Measurements from ENCODE around the gene ZNF644.
A peak's percentile ranks its signal among the peaks of the same experiment; 100 is the strongest.
"Not testable (repeated sequence)": the region's sequence is repeated elsewhere in the genome, so short reads cannot be mapped to it uniquely, and the experiment has no call there.

The ZNF644 gene

GRCh38 chr1:91021686-91022517 lies at the start of gene ZNF644:
Gene ZNF644 (minus strand): TSS chr1:91022035. CDS start chr1:90982353, 39,682 bp downstream.
- DNase-seq, result peak; percentile 90

GRCh38 chr1:91070298-91070697 lies 48.5 kb upstream of the ZNF644 start:
- DNase-seq, result no peak

GRCh38 chr1:91066538-91066937 lies 44.7 kb upstream of the ZNF644 start:
- DNase-seq, result no peak

- no peak for DNase-seq
Measured at GRCh38 chr1:91065337-91065736, 43.5 kb upstream of the ZNF644 start.

GRCh38 chr1:91063403-91063802 lies 41.6 kb upstream of the ZNF644 start:
- not testable (repeated sequence) for DNase-seq

- DNase-seq, result no peak
Measured at GRCh38 chr1:91059157-91059556, 37.3 kb upstream of the ZNF644 start.

- no peak for DNase-seq
Measured at GRCh38 chr1:91057784-91058183, 35.9 kb upstream of the ZNF644 start.

GRCh38 chr1:91054780-91055481 lies 33.1 kb upstream of the ZNF644 start:
- no peak for DNase-seq

GRCh38 chr1:91053630-91054029 lies 31.8 kb upstream of the ZNF644 start:
- DNase-seq, result no peak

- DNase-seq, result not testable (repeated sequence)
Measured at GRCh38 chr1:91049551-91049950, 27.7 kb upstream of the ZNF644 start.

- DNase-seq, result no peak
Measured at GRCh38 chr1:91046766-91047165, 24.9 kb upstream of the ZNF644 start.

- no peak for DNase-seq
Measured at GRCh38 chr1:91045284-91045683, 23.4 kb upstream of the ZNF644 start.

- not testable (repeated sequence) for DNase-seq
Measured at GRCh38 chr1:91044776-91045175, 22.9 kb upstream of the ZNF644 start.

- not testable (repeated sequence) for DNase-seq
Measured at GRCh38 chr1:91042372-91042771, 20.5 kb upstream of the ZNF644 start.

GRCh38 chr1:91038582-91038981 lies 16.7 kb upstream of the ZNF644 start:
- DNase-seq, result no peak

- no peak for DNase-seq
Measured at GRCh38 chr1:91036894-91037829, 15.3 kb upstream of the ZNF644 start.

GRCh38 chr1:91032349-91032748 lies 10.5 kb upstream of the ZNF644 start:
- no peak for DNase-seq

- DNase-seq, result no peak
Measured at GRCh38 chr1:91031081-91031480, 9.2 kb upstream of the ZNF644 start.

- DNase-seq, result no peak
Measured at GRCh38 chr1:91026777-91027176, 4.9 kb upstream of the ZNF644 start.

- no peak for DNase-seq
Measured at GRCh38 chr1:91026320-91026719, 4.5 kb upstream of the ZNF644 start.

GRCh38 chr1:91024481-91025119 lies 2.8 kb upstream of the ZNF644 start:
- DNase-seq, result no peak

- DNase-seq, result no peak
Measured at GRCh38 chr1:91022518-91022929, 689 bp upstream of the ZNF644 start.
